Measurements from ENCODE around the gene PSMD7. TPM values are rescaled to one million over a fixed set of nuclear protein-coding genes. Genes with fewer than 3 reads are reported as not detected.

The PSMD7 gene
- 56.2 and 59.9 TPM in 2 replicates for total RNA-seq

- DNase-seq (ENCODE audit: low read depth in 2 of 2) = peak; percentile 93 to 95
These were observed at the start of gene PSMD7 for GRCh38 chr16:74296432-74297144. TSS of gene PSMD7 (plus strand) at chr16:74296814. CDS start at chr16:74296915, 101 bp downstream.

DNA sequence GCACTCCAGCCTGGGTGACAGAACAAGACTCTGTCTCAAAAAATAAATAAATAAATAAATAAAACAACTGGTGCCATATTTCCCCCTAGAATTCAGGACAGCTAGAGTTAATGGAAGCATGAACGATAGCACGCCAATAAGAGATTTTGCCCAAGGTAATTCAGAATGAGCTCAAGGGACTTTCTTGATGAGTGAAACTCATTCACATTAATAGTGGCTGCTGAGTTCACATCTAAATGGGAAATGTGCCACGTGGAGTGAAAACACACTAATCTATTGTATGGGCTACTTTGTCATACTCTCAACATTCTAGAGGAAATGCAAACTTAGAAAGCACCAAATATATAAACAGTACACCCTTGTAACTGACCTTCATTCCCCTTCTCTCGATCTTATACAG lies 47.4 kb upstream of the PSMD7 start:
- no peak for DNase-seq (ENCODE audit: low read depth in 2 of 2)

- no peak for DNase-seq (ENCODE audit: low read depth in 2 of 2)
These were observed 46.8 kb upstream of the PSMD7 start for GRCh38 chr16:74249846-74250245.

GRCh38 chr16:74252329-74252728 lies 44.3 kb upstream of the PSMD7 start:
- DNase-seq (ENCODE audit: low read depth in 2 of 2) = no peak

- DNase-seq (ENCODE audit: low read depth in 2 of 2) = no peak
These were observed 43.3 kb upstream of the PSMD7 start for GRCh38 chr16:74253161-74253938.

GRCh38 chr16:74257061-74257460 lies 39.6 kb upstream of the PSMD7 start:
- DNase-seq (ENCODE audit: low read depth in 2 of 2) = no peak

DNA sequence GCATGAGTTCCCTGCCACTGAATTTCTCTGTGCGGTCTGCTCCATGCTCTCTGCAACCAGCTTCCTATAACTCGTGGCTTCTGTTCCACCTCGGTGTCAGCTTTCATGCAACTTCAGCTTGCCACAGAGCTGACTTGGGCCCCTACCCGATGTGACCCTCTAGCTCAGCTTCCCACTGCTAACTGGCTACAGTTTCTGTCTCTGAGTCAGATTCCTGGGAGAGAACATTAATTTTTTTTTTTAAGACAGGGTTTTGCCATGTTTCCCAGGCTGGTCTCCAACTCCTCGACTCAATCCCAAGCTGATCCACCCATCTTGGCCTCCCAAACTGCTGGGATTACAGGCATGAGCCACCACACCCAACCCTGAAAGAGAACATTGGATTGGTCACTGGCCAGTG lies 35.5 kb upstream of the PSMD7 start:
- no peak for DNase-seq (ENCODE audit: low read depth in 2 of 2)

DNA sequence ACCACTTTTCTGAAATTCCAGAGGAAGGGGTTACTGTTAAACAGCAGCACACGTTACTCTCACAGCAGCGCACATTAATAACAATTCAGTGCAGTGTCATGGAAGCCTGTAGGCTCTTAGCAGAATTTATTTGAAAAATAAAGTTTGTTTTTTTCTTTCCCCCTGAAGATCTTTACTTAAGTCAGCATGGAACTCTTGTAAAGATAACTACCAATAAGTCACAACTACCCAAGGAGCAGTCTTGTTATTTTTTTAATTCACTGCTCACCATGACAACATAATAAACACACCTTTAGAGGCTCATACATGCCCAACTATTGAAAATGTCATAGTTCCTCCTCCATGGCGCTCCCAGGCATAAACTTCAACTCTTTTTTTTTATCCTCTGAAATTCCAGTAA lies 31.8 kb upstream of the PSMD7 start:
- no peak for DNase-seq (ENCODE audit: low read depth in 2 of 2)

DNA sequence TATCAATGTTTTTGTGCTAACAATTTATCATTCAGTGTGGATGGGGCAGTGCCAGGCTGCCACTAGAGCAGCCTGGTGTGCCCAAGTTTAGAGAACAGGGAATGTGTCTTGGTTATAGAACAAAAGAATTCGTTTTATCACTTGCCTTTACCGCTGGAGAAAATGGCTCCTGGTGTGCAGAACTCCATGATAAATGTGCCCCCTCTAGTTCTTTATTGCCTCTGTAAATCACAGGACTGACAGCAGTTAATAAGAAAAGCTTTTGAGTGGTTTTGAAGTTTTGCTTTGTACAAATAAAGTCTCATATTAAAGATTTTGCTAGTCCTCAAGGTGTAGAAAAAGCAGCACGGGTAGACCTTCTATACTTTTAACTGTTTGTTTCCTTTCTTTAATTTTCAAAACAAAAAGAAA lies 28.2 kb upstream of the PSMD7 start:
- DNase-seq (ENCODE audit: low read depth in 2 of 2) = no peak

GRCh38 chr16:74271872-74272271 lies 24.7 kb upstream of the PSMD7 start:
- peak in 1 of 2 donors; percentile 2 for DNase-seq (ENCODE audit: low read depth in 2 of 2)

DNA sequence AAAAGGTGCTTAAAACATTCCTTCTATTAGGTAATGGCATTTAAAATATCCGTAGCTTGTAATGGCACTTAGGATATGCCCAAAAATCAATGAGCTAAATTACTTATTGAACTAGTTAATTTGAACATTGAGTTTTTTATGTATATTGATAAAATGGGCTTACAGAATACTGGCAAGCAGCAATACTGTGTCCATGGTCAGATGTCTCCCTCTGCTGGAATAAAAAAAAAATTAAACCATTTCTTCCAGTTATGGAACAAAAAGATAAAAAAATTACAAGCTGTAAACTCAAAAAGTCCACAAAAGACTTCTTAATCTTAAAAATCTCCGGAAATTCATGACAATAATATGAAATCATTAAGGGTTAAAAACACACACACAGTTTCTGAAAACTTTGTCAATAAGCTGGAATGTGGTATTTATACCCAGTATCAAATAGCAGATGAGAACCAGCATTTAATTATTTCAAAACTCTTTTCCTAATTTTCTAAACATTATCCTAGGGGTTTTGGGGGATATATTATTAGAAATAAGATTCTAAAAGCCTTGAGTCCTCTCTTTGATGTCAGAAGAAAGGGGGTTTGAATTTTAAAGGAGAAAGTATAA lies 21.5 kb upstream of the PSMD7 start:
- DNase-seq (ENCODE audit: low read depth in 2 of 2) = peak; percentile 30 to 56

DNA sequence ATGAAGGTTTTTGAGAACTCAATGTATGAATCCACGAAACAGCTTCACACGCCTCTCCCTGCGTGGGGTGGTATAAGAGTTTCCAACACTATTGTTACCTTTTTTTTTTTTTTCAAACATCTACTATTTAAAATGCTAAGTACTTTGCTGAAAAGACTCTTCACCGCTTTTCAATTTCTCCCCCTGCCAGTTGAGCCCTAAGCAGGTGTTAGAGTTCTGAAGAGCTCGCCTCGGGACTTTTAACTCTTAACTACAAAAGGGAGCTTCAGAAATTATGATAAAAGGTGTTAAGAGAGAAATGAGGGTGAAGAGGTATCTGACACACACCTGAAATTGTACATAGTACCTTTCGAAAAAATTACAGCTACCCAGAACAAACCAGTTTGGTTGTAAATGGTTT lies 20.9 kb upstream of the PSMD7 start:
- DNase-seq (ENCODE audit: low read depth in 2 of 2) = no peak

DNA sequence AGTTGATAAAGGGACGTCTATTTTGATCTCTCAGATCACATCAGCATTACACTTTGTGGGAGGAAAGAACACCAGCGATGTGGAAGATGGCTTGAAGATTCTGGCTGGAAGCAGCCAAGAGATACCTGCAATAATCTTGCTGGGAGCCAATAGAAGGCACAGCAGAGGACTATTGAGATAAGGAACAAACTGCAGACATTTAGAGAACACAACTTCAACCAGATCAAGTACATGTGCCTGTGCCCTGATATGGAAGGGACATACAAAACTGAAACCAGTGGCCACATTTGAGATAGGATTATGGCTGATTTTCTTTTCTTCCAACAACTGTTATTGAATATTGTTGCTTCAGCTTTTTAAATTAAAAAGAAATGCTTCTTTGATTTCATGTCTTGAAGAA lies 18.6 kb upstream of the PSMD7 start:
- no peak for DNase-seq (ENCODE audit: low read depth in 2 of 2)

DNA sequence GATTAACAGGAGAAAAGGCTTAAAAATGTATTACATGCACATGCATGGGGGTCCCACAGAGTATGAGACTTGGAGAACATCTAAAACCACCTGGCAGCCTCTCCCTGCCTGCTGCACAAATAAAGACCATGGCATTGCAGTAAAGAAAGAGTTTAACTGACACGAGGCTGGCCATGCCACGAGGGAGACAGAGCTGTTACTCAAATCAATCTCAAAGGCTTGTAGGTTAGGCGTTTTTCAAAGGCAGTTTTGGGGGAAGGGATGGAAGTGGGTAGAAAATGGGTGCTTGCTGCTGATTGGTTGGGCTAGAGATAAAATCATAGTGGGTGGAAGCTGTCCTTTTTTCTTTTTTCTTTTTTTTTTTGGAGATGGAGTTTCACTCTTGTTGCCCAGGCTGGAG lies 17.3 kb upstream of the PSMD7 start:
- no peak for DNase-seq (ENCODE audit: low read depth in 2 of 2)

GRCh38 chr16:74279805-74280204 lies 16.8 kb upstream of the PSMD7 start:
- no peak for DNase-seq (ENCODE audit: low read depth in 2 of 2)

DNA sequence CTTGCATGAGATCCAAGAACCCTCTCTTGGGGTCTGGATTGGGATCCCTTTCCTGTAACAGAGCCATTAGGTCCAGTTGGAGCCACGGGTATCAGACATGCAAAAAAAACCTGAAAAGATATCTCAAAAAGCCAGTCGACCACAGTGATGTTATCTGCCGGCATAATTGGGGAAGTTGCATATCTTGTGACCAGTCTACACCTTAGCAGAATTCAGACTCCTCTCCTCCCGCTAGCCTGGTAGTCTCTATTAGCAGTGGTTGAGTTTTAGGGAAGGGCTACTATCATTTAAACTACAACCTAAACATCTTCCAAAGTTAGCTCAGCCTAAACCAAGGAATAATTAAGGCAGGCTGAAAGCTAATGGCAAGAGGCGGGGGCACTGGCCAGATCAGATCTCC lies 16.2 kb upstream of the PSMD7 start:
- no peak for DNase-seq (ENCODE audit: low read depth in 2 of 2)

DNA sequence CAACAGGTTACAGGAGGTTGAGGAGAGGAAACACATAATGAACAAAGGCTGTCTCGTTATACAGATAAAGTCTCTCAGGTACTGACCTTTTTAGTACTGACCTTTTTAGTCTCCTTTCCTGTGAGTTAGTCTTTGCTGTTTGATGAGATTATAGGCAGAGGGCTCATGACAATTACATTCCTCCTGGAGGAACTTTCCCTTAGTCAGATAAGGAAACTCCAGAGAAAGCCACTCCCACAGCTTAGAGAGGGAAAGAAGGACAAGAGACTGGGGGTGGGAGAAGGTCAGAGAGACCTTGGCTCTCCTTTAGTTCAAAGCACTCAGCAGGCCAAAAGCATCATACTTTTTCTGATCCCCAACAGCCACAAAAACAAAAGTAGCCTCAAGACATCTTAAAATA lies 15.3 kb upstream of the PSMD7 start:
- DNase-seq (ENCODE audit: low read depth in 2 of 2) = no peak

DNA sequence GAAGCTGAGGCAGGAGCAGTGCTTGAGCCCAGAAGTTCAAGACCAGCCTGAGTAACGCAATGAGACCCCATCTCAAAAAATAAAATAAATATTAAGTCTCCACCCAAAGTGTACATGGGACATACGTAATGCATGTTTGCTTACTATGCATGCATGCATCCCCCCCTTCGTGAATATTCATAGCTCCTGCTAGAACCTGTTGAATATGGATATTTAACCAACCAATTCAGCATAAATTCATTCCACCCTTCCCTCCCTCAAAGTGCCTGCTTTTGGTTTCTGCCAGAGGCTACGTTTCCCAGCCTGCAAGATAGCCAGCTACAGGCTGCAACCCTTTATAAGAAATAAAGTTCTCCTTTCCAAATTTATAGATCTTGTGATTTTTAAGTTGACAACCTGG lies 12.9 kb upstream of the PSMD7 start:
- DNase-seq (ENCODE audit: low read depth in 2 of 2) = no peak

DNA sequence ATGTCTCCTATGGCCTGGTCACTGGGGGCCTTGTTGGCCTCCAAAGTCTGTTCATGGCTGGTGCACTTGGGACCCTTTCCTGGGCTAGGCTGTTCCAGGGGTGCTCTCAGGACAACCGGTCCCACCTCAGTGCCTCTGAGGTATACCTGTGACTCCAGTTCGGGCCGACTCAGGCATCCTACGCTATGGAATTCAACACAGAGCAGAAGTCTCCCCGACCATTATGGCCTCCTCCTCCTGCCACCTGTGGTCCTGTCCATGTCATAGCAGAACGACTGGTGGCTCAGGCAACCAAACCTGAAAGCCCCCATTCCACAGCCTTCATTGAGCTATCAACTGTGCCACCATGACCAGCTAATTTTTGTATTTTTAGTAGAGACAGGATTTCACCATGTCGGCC lies 8.5 kb upstream of the PSMD7 start:
- no peak for DNase-seq (ENCODE audit: low read depth in 2 of 2)

DNA sequence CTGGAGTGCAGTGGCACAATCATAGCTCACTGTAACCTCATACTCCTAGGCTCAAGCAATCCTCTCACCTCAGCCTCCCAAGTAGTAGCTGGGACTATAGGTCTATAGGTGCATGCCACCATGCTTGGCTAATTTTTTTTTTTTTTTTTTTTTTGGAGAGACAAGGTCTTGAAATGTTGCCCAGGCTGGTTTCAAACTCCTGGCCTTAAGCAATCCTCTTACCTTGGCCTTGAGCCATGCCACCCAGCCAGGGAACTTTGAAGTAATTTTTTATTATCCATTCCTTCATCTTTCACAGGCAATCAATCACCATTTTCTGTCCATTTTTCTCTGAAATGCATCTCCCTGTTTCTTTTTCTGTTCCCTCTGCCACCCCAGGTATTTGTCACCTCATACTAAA lies 6.3 kb upstream of the PSMD7 start:
- DNase-seq (ENCODE audit: low read depth in 2 of 2) = no peak

DNA sequence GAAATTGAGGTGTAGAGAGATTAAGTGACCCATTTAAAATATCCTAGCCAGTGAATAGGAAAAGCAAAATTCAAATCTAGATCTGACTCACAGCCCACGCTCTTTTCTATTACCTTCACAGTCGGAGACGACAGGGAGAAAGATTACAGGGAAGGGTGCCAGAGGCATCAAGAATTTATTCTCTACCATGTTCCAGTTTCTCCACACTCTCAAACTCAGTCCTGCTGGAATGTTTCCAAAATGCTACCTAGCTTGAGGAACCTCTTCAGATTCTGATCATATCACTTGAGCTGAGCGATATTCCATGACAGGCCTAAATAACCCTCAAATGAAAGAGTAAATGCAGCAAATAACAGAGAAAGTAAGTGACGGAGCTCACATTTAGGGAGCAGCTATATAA lies 5.4 kb upstream of the PSMD7 start:
- DNase-seq (ENCODE audit: low read depth in 2 of 2) = no peak

DNA sequence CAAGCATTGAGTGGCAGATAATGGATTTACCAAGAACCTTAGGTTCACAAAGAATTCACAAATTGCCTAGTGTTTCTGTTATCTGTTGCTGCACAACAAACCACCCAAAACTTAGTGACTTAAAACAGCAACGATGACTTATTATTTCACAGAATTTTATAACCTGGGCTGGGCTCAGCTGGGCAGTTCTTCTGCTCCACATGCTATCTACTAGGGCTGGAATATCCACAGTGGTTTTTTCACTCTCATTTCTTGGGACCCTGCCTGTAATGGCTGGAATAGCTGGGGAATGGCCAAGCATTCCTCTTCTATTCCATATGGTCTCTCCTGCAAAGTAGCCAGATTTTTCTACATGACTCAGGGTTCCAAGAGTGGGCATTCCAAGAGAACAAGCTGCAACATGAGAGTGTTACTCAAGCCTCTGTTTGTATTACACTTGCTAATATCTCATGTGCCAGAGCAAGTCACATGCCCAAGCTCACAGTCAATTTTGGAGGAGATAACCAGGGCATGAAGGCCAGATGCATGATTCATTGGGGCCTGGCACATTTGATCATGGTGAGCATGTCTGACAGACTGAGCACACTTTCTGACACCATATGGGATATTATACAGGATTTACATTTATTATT lies 4.9 kb upstream of the PSMD7 start:
- DNase-seq (ENCODE audit: low read depth in 2 of 2) = no peak
